ENCODE results near the gene HYAL3. TPM values are rescaled to one million over a fixed set of nuclear protein-coding genes. Genes with fewer than 3 reads are reported as not detected.

Gene HYAL3
- total and polyA plus RNA-seq, 10 of the 15 experiments (the other 5 are each of a cell fraction or from before 2014, with no cell fraction given): 0.37 to 4.2 (median 2.8) TPM

GRCh38 chr3:50300681-50301254 is 1.6 kb upstream of the HYAL3 start:
- POLR2A ChIA-PET: no interaction called here

More at GRCh38 chr3:50300681-50301254, 1.6 kb upstream of the HYAL3 start:
- no peak for TF ChIP-seq MEF2A (IDR thresholded peaks at IDR 0.05; ENCODE audit: insufficient read depth, low read depth, low read length)
- no peak for TF ChIP-seq MTA3 (IDR thresholded peaks at IDR 0.05; ENCODE audit: borderline replicate concordance, low read length)
- no peak for TF ChIP-seq POU2F2 (IDR thresholded peaks at IDR 0.05; ENCODE audit: borderline replicate concordance, low read depth, low read length)
- no peak for TF ChIP-seq BMI1 (IDR thresholded peaks at IDR 0.05; ENCODE audit: borderline replicate concordance)
- TF ChIP-seq RAD21 (IDR thresholded peaks at IDR 0.05; ENCODE audit: insufficient read depth, low read depth, low read length): no peak
- TF ChIP-seq RAD51 (IDR thresholded peaks at IDR 0.05): no peak
- no peak for TF ChIP-seq EP300 (IDR thresholded peaks at IDR 0.05; ENCODE audit: borderline replicate concordance in 1 of 2, control insufficient read depth in 1 of 2, low read depth in 2 of 2, low read length in 2 of 2)
- TF ChIP-seq SMAD1 (IDR thresholded peaks at IDR 0.05; ENCODE audit: low read depth, partially characterized antibody): no peak
- no peak for TF ChIP-seq SRF (IDR thresholded peaks at IDR 0.05; ENCODE audit: low read depth in 2 of 2, low read length in 2 of 2)
- TF ChIP-seq LARP7 (IDR thresholded peaks at IDR 0.05): no peak
- TF ChIP-seq SKIL (IDR thresholded peaks at IDR 0.05; ENCODE audit: low read depth, poor library complexity, severe bottlenecking): no peak
- no peak for TF ChIP-seq IRF4 (IDR thresholded peaks at IDR 0.05; ENCODE audit: low read depth, low read length)
- no peak for TF ChIP-seq NR2C2 (IDR thresholded peaks at IDR 0.05; ENCODE audit: borderline replicate concordance, control insufficient read depth, insufficient read length, low read depth)
- DNase-seq (ENCODE audit: low read depth, low spot score) (no peak), FAIRE-seq (no peak), ATAC-seq (no peak)
- Histone ChIP-seq H3K79me2 (ENCODE audit: control insufficient read depth, insufficient read depth, low read length) (peaks cover 2% of the 10 kb centered on the region; the same call in 1 of the 2 replicates), H3K9ac (ENCODE audit: control insufficient read depth, insufficient read depth, low read length) (no peak overlapping the region), H3K4me3 (peak overlapping the region; percentile 13; the same call in 1 of the 2 replicates), H4K20me1 (ENCODE audit: control insufficient read depth, insufficient read depth) (no peaks in the 10 kb centered on the region), H3K27ac (ENCODE audit: control insufficient read depth, insufficient read depth) (no peak overlapping the region), H3K36me3 (ENCODE audit: control insufficient read depth in 2 of 2, insufficient read depth in 2 of 2, low read length in 1 of 2) (no peaks in the 10 kb centered on the region), H3K27me3 (replicated peaks in 1 of 2; ENCODE audit: control insufficient read depth in 2 of 2, insufficient read depth in 2 of 2, low read length in 1 of 2) (no peaks in the 10 kb centered on the region), H2AFZ (ENCODE audit: control insufficient read depth, low read depth, low read length) (no peak overlapping the region), H3K4me1 (ENCODE audit: control insufficient read depth, insufficient read depth, low read length) (peaks cover 4% of the 10 kb centered on the region), H3K4me2 (ENCODE audit: control insufficient read depth, insufficient read depth) (peak overlapping the region; percentile 90; the same call in 1 of the 2 replicates), H3K9me3 (replicated peaks; ENCODE audit: control insufficient read depth, insufficient read depth, low read length) (no peaks in the 10 kb centered on the region)
- no TSS peak for BruUV-seq (replicated peaks)
- ChIA-PET SMC1A (ENCODE audit: uncharacterized antibody, unreplicated experiment) (no interaction called here), RAD21 (ENCODE audit: unreplicated experiment) (no interaction called here), CTCF (interaction anchor here (0.7 to 3.5 kb wide), 2 partner anchors 18 to 24 kb away, joined by 3 to 13 read pairs; no protein-coding TSS in a partner anchor)
- 85% methylated on average over 6 of the region's 6 CpGs for WGBS (ENCODE audit: insufficient coverage, insufficient replicate concordance, low lambda C conversion rate, missing lambda C conversion rate)
- in situ Hi-C loops (cut with MboI) (no loop called here), intact Hi-C loops (cut with micrococcal nuclease; ENCODE audit: unreplicated experiment) (no loop called here)

Measured in GM12878 (cell line).